Natural killer cell (primary cell): ENCODE measurements around the gene RAP2B. TPM values are rescaled to one million over a fixed set of nuclear protein-coding genes. Genes with fewer than 3 reads are reported as not detected.

Experiments
- ATAC-seq, 3 donors: fragments of 150-1000 bp in 2 of 3; fragments of 200-7000 bp in 1 of 3; cut with Tn5 transposase; 1 replicate in 1 of 3; 2 replicates in 2 of 3; pipeline ENCODE4 v1.10.0; 2021; ENCODE audit warnings: mild to moderate bottlenecking in 2 of 3, moderate library complexity in 2 of 3
- DNase-seq, 2 donors: peaks; one replicate each; pipeline versions ENCODE4 v3.0.0 to v3.0.0-alpha.2; 2013 to 2021; ENCODE audit warnings: mixed read lengths in 1 of 2
- H3K27ac ChIP-seq: one replicate; pipeline ENCODE4 v1.5.1; 2013; ENCODE audit warnings: mild to moderate bottlenecking, low read length
- H3K27me3 ChIP-seq: one replicate; pipeline ENCODE4 v1.6.1; 2013; ENCODE audit warnings: low read length; ENCODE audit not compliant: control insufficient read depth, insufficient read depth
- H3K36me3 ChIP-seq: one replicate; pipeline ENCODE4 v1.6.1; 2013; ENCODE audit warnings: low read length; ENCODE audit not compliant: control insufficient read depth, insufficient read depth
- H3K4me1 ChIP-seq: one replicate; pipeline ENCODE4 v1.6.1; 2013; ENCODE audit warnings: low read length; ENCODE audit not compliant: control insufficient read depth, insufficient read depth
- H3K4me3 ChIP-seq: one replicate; pipeline ENCODE4 v1.5.1; 2013; ENCODE audit warnings: low read length
- H3K9me3 ChIP-seq: one replicate; pipeline ENCODE4 v1.6.1; 2013; ENCODE audit warnings: low read length; ENCODE audit not compliant: control insufficient read depth, insufficient read depth
- H3K27ac Mint-ChIP-seq, 2 donors: one replicate each; pipeline ENCODE4 v1.8.0; 2022; ENCODE audit warnings: mild to moderate bottlenecking in 2 of 2, mixed read lengths in 2 of 2, moderate library complexity in 1 of 2
- H3K27me3 Mint-ChIP-seq, 2 donors: one replicate each; pipeline ENCODE4 v1.8.0; 2022; ENCODE audit warnings: low read depth in 2 of 2, mixed read lengths in 2 of 2
- H3K36me3 Mint-ChIP-seq: one replicate; pipeline ENCODE4 v1.8.0; 2022; ENCODE audit warnings: mixed read lengths
- H3K4me1 Mint-ChIP-seq, 2 donors: one replicate each; pipeline ENCODE4 v1.8.0; 2022; ENCODE audit warnings: mixed read lengths in 2 of 2
- H3K4me3 Mint-ChIP-seq: one replicate; pipeline ENCODE4 v1.8.0; 2022; ENCODE audit warnings: mild to moderate bottlenecking, moderate library complexity, mixed read lengths
- H3K9me3 Mint-ChIP-seq, 2 donors: one replicate each; pipeline ENCODE4 v1.8.0; 2022; ENCODE audit warnings: mixed read lengths in 2 of 2
- CTCF ChIP-seq: fragments of 200-600 bp; IDR thresholded peaks from one replicate; pipeline ENCODE4 v1.8.0; 2022; ENCODE audit warnings: antibody characterized with exemption
- WGBS: methylation state at CpG from one replicate; pipeline ENCODE4 v1.1.7; 2013; ENCODE audit warnings: missing lambda C conversion rate; ENCODE audit not compliant: insufficient coverage; 5-methylcytosine and 5-hydroxymethylcytosine counted together
- intact Hi-C: fragments of 100-400 bp; cut with micrococcal nuclease; formaldehyde crosslinking; loops from one replicate; pipeline ENCODE4 v1.14.2; 2022
- total RNA-seq, 4 donors: library from RNA; stranded (reverse); fragments of 120-200 nt in 1 of 4; gene quantifications; one replicate each; pipeline versions ENCODE4 v1.2.3 to v1.2.4, GENCODE V29; 2013 to 2022

Gene RAP2B
- total RNA-seq, 3 donors from 2014 or later (not counting 1 experiment from before 2014, with no cell fraction given) = 34.8 to 41.7 (median 38.1) TPM

- H3K4me3 Mint-ChIP-seq = peak overlapping the region; percentile 98
- ATAC-seq = no peak
- no peak for TF ChIP-seq CTCF
- H3K4me1 ChIP-seq = peaks cover 13% of the 10 kb centered on the region
- H3K9me3 Mint-ChIP-seq = no peaks in the 10 kb centered on the region
- WGBS = 23% methylated on average over 5 of the region's 5 CpGs
- no peaks in the 10 kb centered on the region for H3K27me3 ChIP-seq
- peak overlapping the region; percentile 73 for H3K4me3 ChIP-seq
- H3K27me3 Mint-ChIP-seq = no peaks in the 10 kb centered on the region
- no peaks in the 10 kb centered on the region for H3K36me3 Mint-ChIP-seq
- peaks cover 7% of the 10 kb centered on the region for H3K36me3 ChIP-seq
- peak overlapping the region; percentile 89 to 92 for H3K27ac Mint-ChIP-seq
- H3K9me3 ChIP-seq = no peaks in the 10 kb centered on the region
- DNase-seq = peak in 1 of 2 donors; percentile 36
- intact Hi-C loops = loop anchor here (2.0 to 10.0 kb wide), 6 partner anchors 122 to 1158 kb away; partner anchors contain the start of gene DHX36
- H3K4me1 Mint-ChIP-seq = peaks cover 74 to 79% of the 10 kb centered on the region in 2 donors
- no peak overlapping the region for H3K27ac ChIP-seq
These were observed 1.9 kb downstream of the RAP2B start for GRCh38 chr3:153163756-153164550.

- H3K27me3 Mint-ChIP-seq = no peaks in the 10 kb centered on the region
- DNase-seq = peak in 1 of 2 donors; percentile 69
- H3K27ac ChIP-seq = no peak overlapping the region
- peaks cover 8% of the 10 kb centered on the region for H3K4me1 ChIP-seq
- H3K36me3 ChIP-seq = peaks cover 16% of the 10 kb centered on the region
- peak overlapping the region; percentile 98 for H3K4me3 Mint-ChIP-seq
- no peaks in the 10 kb centered on the region for H3K9me3 ChIP-seq
- H3K9me3 Mint-ChIP-seq = no peaks in the 10 kb centered on the region
- peaks cover 76 to 79% of the 10 kb centered on the region in 2 donors for H3K4me1 Mint-ChIP-seq
- H3K27ac Mint-ChIP-seq = peak overlapping the region; percentile 89 to 92
- peak; percentile 69 for TF ChIP-seq CTCF
- ATAC-seq = peak in 2 of 3 donors; percentile 7 to 12
- H3K27me3 ChIP-seq = no peaks in the 10 kb centered on the region
- no peaks in the 10 kb centered on the region for H3K36me3 Mint-ChIP-seq
- peak overlapping the region; percentile 42 for H3K4me3 ChIP-seq
- intact Hi-C loops = loop anchor here (2.0 to 10.0 kb wide), 4 partner anchors 122 to 604 kb away; no protein-coding TSS in a partner anchor
These were observed 3.2 kb downstream of the RAP2B start for GRCh38 chr3:153165261-153165681.

- DNase-seq = peak in 1 of 2 donors; percentile 67
These were observed 4.2 kb downstream of the RAP2B start for GRCh38 chr3:153166206-153166605.

More at GRCh38 chr3:153166206-153166605, 4.2 kb downstream of the RAP2B start:
- H3K9me3 ChIP-seq = no peaks in the 10 kb centered on the region
- intact Hi-C loops = loop anchor here (2.0 to 10.0 kb wide), 5 partner anchors 25 to 279 kb away; no protein-coding TSS in a partner anchor
- peak overlapping the region; percentile 98 for H3K4me3 Mint-ChIP-seq
- peak overlapping the region; percentile 89 to 92 for H3K27ac Mint-ChIP-seq
- peaks cover 7% of the 10 kb centered on the region for H3K4me1 ChIP-seq
- 15% methylated on average over 3 of the region's 3 CpGs for WGBS
- no peak for TF ChIP-seq CTCF
- no peaks in the 10 kb centered on the region for H3K27me3 Mint-ChIP-seq
- peak overlapping the region; percentile 75 for H3K27ac ChIP-seq
- H3K4me1 Mint-ChIP-seq = peaks cover 71 to 72% of the 10 kb centered on the region in 2 donors
- H3K9me3 Mint-ChIP-seq = no peaks in the 10 kb centered on the region
- no peaks in the 10 kb centered on the region for H3K36me3 Mint-ChIP-seq
- peaks cover 17% of the 10 kb centered on the region for H3K36me3 ChIP-seq
- H3K27me3 ChIP-seq = no peaks in the 10 kb centered on the region
- peak in 2 of 3 donors; percentile 19 to 36 for ATAC-seq
- H3K4me3 ChIP-seq = peak overlapping the region; percentile 42
